ENCODE data around the gene MRPL12.

DNA sequence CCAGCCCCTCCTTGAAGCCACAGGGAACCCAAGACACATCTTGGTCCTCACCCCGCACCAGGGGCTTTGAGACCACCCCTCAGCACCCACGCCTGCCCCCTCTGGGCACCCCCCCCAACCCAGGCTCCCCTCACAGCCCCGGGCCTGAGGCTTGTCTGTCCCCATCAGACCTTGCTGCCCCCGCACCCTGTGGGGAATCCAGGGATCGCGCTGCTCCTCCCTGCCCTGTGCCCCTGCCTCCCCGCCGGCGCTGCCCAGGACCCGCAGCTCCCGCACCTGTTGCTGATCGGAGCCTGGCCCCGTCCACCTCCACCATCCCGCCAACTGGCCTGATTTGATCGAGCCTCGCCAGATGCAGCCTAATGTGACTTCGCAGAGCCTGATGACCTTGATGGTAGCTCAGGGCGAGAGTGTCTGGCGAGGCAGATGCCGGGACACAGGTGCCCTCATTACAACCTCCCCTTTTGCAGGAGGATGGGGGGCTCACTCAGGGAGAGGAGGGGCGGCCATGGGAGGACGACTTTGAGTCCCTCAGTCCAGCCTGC is 38.0 kb downstream of the MRPL12 start:
- TF ChIP-seq, protein P1, sequence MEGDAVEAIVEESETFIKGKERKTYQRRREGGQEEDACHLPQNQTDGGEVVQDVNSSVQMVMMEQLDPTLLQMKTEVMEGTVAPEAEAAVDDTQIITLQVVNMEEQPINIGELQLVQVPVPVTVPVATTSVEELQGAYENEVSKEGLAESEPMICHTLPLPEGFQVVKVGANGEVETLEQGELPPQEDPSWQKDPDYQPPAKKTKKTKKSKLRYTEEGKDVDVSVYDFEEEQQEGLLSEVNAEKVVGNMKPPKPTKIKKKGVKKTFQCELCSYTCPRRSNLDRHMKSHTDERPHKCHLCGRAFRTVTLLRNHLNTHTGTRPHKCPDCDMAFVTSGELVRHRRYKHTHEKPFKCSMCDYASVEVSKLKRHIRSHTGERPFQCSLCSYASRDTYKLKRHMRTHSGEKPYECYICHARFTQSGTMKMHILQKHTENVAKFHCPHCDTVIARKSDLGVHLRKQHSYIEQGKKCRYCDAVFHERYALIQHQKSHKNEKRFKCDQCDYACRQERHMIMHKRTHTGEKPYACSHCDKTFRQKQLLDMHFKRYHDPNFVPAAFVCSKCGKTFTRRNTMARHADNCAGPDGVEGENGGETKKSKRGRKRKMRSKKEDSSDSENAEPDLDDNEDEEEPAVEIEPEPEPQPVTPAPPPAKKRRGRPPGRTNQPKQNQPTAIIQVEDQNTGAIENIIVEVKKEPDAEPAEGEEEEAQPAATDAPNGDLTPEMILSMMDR (IDR thresholded peaks at IDR 0.05), result no peak
- no peak for TF ChIP-seq POLR2A (IDR thresholded peaks at IDR 0.05)

Measured in breast epithelium (tissue), 3 donors.